Sigmoid colon (tissue), 7 donors: Measurements from ENCODE around the gene GET3. TPM values are rescaled to one million over a fixed set of nuclear protein-coding genes. Genes with fewer than 3 reads are reported as not detected.

Source experiments
- DNase-seq: peaks from one replicate; pipeline ENCODE4 v3.0.0-alpha.2; 2019
- H3K27ac ChIP-seq, 4 donors: fragments of 200-600 bp; sonication (generic); one replicate each; pipeline ENCODE4 v1.5.1; 2016 to 2019; ENCODE audit warnings: mild to moderate bottlenecking in 1 of 4
- H3K27me3 ChIP-seq, 3 donors: fragments of 200-600 bp; sonication (generic); one replicate each; pipeline ENCODE4 v1.5.1; 2019; ENCODE audit warnings: mild to moderate bottlenecking in 1 of 3
- H3K36me3 ChIP-seq, 4 donors: fragments of 200-600 bp; sonication (generic); one replicate each; pipeline ENCODE4 v1.5.1; 2016 to 2019
- H3K4me1 ChIP-seq, 4 donors: fragments of 200-600 bp; sonication (generic); one replicate each; pipeline ENCODE4 v1.5.1; 2017 to 2019
- H3K4me3 ChIP-seq, 4 donors: fragments of 200-600 bp; sonication (generic); one replicate each; pipeline ENCODE4 v1.5.1; 2017 to 2019; ENCODE audit warnings: mild to moderate bottlenecking in 2 of 4, moderate library complexity in 1 of 4
- H3K9me3 ChIP-seq, 4 donors: fragments of 200-600 bp in 3 of 4; sonication (generic) in 3 of 4; one replicate each; pipeline versions ENCODE4 v1.5.1 to v1.6.1; 2013 to 2019
- EP300 ChIP-seq, 4 donors: sonication (generic); formaldehyde crosslinking; IDR thresholded peaks; one replicate each; pipeline ENCODE4 v1.6.1; 2017; ENCODE audit warnings: antibody characterized with exemption in 4 of 4
- POLR2A ChIP-seq, 2 donors: fragments of 450-650 bp; IDR thresholded peaks; one replicate each; pipeline ENCODE4 v1.6.1; 2016; ENCODE audit warnings: antibody characterized with exemption in 2 of 2, mild to moderate bottlenecking in 2 of 2, moderate library complexity in 2 of 2
- POLR2AphosphoS5 ChIP-seq, 4 donors: sonication (generic); formaldehyde crosslinking; IDR thresholded peaks; one replicate each; pipeline ENCODE4 v1.6.1; 2017; ENCODE audit warnings: antibody characterized with exemption in 4 of 4
- WGBS, 2 donors: extraction: QIAGEN DNeasy Blood & Tissue Kit; methylation state at CpG; one replicate each; pipeline ENCODE4 v1.1.7; 2013; 5-methylcytosine and 5-hydroxymethylcytosine counted together
- intact Hi-C: fragments of 100-400 bp; cut with DNase I; formaldehyde crosslinking; loops from one replicate; pipeline ENCODE4 v1.15.1; 2023
- polyA plus RNA-seq, 3 donors: library from polyadenylated mRNA; stranded (reverse); fragments of 200-250 nt; gene quantifications; one replicate each; pipeline ENCODE4 v1.2.3, GENCODE V29; 2013
- total RNA-seq, 4 donors: library from RNA; depleted of rRNA; stranded (reverse); fragments of >200 nt; gene quantifications; one replicate each; pipeline ENCODE4 v1.1.0, GENCODE V29; 2016
- TF ChIP-seq, protein P1 (sequence below), 4 experiments: fragments of 450-650 bp in 3 of 4; fragments of 200-600 bp in 1 of 4; IDR thresholded peaks; one replicate each; pipeline ENCODE4 v1.5.1; 2016 to 2019; ENCODE audit warnings: antibody characterized with exemption in 4 of 4, mild to moderate bottlenecking in 3 of 4, moderate library complexity in 2 of 4
- donor health status: healthy with polysubstance abuse.
- donor health status: Bipolar disorder and iron deficiency.
- donor health status: healthy.

Gene GET3
- total and polyA plus RNA-seq, 7 donors = 34.6 to 121 (median 59.4) TPM

DNA sequence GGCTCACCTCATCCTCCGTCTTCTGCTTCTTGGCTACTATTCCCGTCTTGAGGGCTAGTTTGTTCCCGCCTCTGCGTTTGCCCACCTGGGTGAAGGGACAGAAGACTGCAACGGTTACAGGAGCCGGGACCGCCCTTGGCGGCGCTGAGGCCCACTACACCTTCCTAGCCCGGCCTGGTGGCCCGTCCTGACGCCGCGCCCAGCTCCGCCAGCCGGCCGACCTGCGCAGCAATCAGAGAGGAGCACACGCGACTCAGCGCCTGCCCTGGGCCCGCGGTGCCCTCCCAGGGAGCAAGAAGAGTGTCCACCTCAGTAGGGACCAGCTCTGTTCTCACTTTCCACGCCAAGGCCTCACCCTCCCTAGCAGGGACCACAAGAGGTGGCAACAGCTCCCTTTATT is 6.0 kb upstream of the GET3 start:
- Histone ChIP-seq H3K4me1 (peaks cover 0 to 40% (median 34%) of the 10 kb centered on the region in 4 donors), H3K27ac (no peak overlapping the region), H3K4me3 (no peak overlapping the region), H3K9me3 (no peaks in the 10 kb centered on the region), H3K36me3 (peaks cover 11 to 40% (median 20%) of the 10 kb centered on the region in 4 donors), H3K27me3 (no peaks in the 10 kb centered on the region)
- WGBS, 2 donors = 91 to 93% methylated on average over 24 of the region's 24 CpGs
- intact Hi-C loops = no loop called here
- DNase-seq = no peak
- TF ChIP-seq, protein P1, sequence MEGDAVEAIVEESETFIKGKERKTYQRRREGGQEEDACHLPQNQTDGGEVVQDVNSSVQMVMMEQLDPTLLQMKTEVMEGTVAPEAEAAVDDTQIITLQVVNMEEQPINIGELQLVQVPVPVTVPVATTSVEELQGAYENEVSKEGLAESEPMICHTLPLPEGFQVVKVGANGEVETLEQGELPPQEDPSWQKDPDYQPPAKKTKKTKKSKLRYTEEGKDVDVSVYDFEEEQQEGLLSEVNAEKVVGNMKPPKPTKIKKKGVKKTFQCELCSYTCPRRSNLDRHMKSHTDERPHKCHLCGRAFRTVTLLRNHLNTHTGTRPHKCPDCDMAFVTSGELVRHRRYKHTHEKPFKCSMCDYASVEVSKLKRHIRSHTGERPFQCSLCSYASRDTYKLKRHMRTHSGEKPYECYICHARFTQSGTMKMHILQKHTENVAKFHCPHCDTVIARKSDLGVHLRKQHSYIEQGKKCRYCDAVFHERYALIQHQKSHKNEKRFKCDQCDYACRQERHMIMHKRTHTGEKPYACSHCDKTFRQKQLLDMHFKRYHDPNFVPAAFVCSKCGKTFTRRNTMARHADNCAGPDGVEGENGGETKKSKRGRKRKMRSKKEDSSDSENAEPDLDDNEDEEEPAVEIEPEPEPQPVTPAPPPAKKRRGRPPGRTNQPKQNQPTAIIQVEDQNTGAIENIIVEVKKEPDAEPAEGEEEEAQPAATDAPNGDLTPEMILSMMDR (IDR thresholded peaks at IDR 0.05) = no peak
- no peak for TF ChIP-seq EP300 (IDR thresholded peaks at IDR 0.05)
- no peak for TF ChIP-seq POLR2A (IDR thresholded peaks at IDR 0.05)
- no peak for TF ChIP-seq POLR2AphosphoS5 (IDR thresholded peaks at IDR 0.05)

DNA sequence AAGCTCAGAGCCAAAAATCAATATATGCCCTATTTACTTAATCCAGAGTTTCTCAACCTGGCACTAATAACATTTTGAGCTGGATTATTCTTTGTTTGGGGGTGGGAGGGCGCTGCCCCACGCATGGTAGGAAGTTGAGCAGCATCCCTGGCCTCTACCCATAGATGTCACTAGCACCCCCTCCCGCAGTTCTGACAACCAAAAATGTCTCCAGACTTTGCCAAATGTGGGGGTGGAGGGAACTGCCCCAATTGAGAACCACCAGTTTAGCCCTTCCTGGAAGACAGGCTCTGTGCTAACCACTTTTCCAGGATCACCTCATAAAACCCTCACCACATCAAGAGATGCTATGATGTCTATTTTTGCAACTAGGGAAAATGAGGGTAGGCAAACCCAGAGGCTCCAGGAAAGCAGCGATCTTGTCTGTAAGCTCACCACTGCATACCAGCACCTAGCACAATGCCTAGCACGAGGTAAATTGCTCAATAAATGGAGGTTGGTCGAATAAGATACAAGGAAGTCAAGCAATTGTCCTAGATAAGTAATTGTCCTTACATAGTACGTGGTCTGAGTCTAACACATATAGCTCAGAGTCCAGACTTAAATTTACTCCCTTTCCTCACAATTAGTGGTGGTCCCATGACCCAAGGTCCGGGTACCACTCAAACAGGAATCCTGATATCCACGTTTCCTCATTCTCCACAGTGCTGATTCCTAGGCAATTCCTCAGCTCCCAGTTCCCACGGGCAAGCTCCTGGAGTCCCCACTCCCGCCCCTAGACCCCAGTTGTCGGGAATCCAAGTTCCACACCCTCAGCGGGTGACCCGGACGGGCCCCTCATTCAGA is 3.7 kb upstream of the GET3 start:
- TF ChIP-seq EP300 (IDR thresholded peaks at IDR 0.05) = no peak
- TF ChIP-seq, protein P1 (IDR thresholded peaks at IDR 0.05) = no peak
- TF ChIP-seq POLR2AphosphoS5 (IDR thresholded peaks at IDR 0.05) = no peak
- no peak for TF ChIP-seq POLR2A (IDR thresholded peaks at IDR 0.05)
- 1 to 2% methylated on average over 15 of the region's 15 CpGs for WGBS, 2 donors
- DNase-seq = no peak
- Histone ChIP-seq H3K9me3 (no peaks in the 10 kb centered on the region), H3K27ac (peak overlapping the region; percentile 83 to 96 (median 96)), H3K4me1 (peaks cover 0 to 55% (median 48%) of the 10 kb centered on the region in 4 donors), H3K36me3 (peaks cover 11 to 31% (median 20%) of the 10 kb centered on the region in 4 donors), H3K4me3 (peak overlapping the region; percentile 67 to 99 (median 96)), H3K27me3 (no peaks in the 10 kb centered on the region)
- intact Hi-C loops = no loop called here

DNA sequence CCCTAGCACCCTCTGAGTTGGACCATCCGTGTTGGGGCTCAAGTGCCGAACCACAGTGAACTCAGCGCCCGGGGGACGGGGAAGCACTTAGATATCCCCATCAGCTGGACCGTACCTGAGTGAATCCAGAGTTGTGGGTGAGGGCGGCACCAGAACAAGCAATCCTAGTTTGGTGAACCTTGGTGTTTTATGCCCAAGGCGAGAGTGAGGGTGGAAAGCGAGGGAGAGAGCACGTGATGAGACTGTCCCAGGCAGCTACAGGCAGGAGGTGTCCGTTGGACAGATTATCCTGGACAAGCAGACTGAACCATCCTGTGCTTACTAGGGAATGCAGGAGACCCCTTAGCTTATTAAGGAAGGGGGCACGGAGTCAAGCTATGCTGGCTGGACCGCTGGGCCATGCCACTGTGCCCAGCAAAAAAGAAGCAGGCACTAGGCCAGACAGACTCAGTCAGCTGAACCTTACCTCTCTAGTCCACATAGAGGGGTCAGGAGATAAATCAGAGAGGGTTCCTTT is 596 bp downstream of the GET3 start:
- WGBS, 2 donors = 8 to 12% methylated on average over 13 of the region's 13 CpGs

DNA sequence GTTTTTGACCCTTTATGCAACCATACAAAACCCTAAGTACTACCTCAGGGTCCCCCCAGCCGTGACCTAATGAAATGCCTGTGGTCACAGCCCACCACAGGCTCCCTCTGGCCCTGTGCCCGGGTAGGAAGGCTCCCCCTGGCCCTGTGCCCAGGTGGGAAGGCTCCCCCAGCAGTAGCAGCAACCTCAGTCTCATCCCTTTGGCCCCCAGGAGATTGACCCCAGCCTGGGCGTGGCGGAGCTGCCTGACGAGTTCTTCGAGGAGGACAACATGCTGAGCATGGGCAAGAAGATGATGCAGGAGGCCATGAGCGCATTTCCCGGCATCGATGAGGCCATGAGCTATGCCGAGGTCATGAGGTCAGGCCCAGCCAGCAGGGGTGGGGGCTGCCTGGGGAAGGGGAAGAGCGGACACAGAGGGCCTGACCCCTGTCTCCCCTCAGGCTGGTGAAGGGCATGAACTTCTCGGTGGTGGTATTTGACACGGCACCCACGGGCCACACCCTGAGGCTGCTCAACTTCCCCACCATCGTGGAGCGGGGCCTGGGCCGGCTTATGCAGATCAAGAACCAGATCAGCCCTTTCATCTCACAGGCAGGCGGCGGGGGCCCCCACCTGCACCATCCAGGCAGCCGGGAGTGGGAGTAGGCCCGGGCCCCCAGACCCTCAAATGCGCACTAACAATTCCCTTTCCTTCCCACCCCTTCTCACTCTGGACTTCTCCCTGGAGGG is 8.0 kb downstream of the GET3 start:
- no peak for DNase-seq
- no peak for TF ChIP-seq POLR2A (IDR thresholded peaks at IDR 0.05)
- TF ChIP-seq EP300 (IDR thresholded peaks at IDR 0.05) = no peak
- TF ChIP-seq POLR2AphosphoS5 (IDR thresholded peaks at IDR 0.05) = no peak
- TF ChIP-seq, protein P1 (IDR thresholded peaks at IDR 0.05) = no peak
- Histone ChIP-seq H3K27me3 (peaks cover 0 to 16% (median 4%) of the 10 kb centered on the region in 3 donors), H3K4me1 (no peaks in the 10 kb centered on the region), H3K27ac (no peak overlapping the region), H3K36me3 (peaks cover 10 to 74% (median 43%) of the 10 kb centered on the region in 4 donors), H3K4me3 (no peak overlapping the region), H3K9me3 (peaks cover 0 to 3% (median 0%) of the 10 kb centered on the region in 4 donors)
- intact Hi-C loops = no loop called here
- 89% methylated on average over 22 of the region's 22 CpGs for WGBS, 2 donors

More for the DNA sequence above, 596 bp downstream of the GET3 start:
- DNase-seq = no peak
- H3K9me3 ChIP-seq = no peaks in the 10 kb centered on the region
- peaks cover 0 to 38% (median 32%) of the 10 kb centered on the region in 4 donors for H3K4me1 ChIP-seq
- H3K27me3 ChIP-seq = no peaks in the 10 kb centered on the region
- TF ChIP-seq POLR2AphosphoS5 (IDR thresholded peaks at IDR 0.05) (no peak), POLR2A (IDR thresholded peaks at IDR 0.05) (no peak)
- peak overlapping the region; percentile 80 to 95 (median 89) for H3K4me3 ChIP-seq
- intact Hi-C loops = no loop called here
- peaks cover 0 to 44% (median 12%) of the 10 kb centered on the region in 4 donors for H3K36me3 ChIP-seq
- H3K27ac ChIP-seq = peak overlapping the region; percentile 85 to 90 (median 86)

DNA sequence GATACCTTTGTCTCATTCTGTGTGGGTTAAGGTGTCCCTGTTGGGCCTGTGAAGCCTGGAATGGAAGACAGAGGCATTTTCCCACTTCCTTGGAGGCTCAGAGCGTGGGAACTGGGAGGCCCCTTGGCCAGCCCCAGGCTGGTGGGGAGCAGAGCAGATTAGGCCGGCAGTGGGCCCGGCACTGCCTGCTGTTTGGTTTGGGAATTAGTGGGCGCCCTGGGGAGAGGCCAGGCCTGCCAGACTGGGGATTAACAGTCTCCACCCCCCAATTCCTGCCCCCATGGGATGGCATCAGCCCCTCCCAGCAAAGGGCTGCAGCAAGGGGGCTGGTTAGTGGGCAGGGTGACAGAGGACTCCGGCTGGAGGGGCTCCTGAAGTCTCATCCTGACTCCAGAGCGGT is 11.2 kb downstream of the GET3 start:
- TF ChIP-seq EP300 (IDR thresholded peaks at IDR 0.05) (no peak), POLR2AphosphoS5 (IDR thresholded peaks at IDR 0.05) (no peak), POLR2A (IDR thresholded peaks at IDR 0.05) (no peak)
- TF ChIP-seq, protein P1 (IDR thresholded peaks at IDR 0.05) = no peak
- Histone ChIP-seq H3K27ac (no peak overlapping the region), H3K9me3 (peaks cover 0 to 3% (median 0%) of the 10 kb centered on the region in 4 donors), H3K4me1 (no peaks in the 10 kb centered on the region), H3K27me3 (peaks cover 0 to 27% (median 6%) of the 10 kb centered on the region in 3 donors), H3K36me3 (peaks cover 10 to 44% (median 39%) of the 10 kb centered on the region in 4 donors), H3K4me3 (no peak overlapping the region)
- 87 to 89% methylated on average over 6 of the region's 6 CpGs for WGBS, 2 donors
- no peak for DNase-seq
- intact Hi-C loops = no loop called here
